Adrenal gland (tissue), 5 donors: Measurements from ENCODE around the gene CXorf38.

Experiments
- POLR2A ChIP-seq, 2 donors: fragments of 450-650 bp; IDR thresholded peaks; one replicate each; pipeline ENCODE4 v1.6.1; 2017; ENCODE audit warnings: antibody characterized with exemption in 2 of 2, mild to moderate bottlenecking in 2 of 2, moderate library complexity in 1 of 2
- TF ChIP-seq, protein P1 (sequence below), 6 experiments: fragments of 450-650 bp in 4 of 6; fragments of 200-600 bp in 2 of 6; sonication (generic) in 1 of 6; IDR thresholded peaks; 1 replicate in 5 of 6; 2 replicates in 1 of 6; pipeline versions ENCODE4 v1.5.1 to v1.8.0; 2016 to 2021; ENCODE audit warnings: antibody characterized with exemption in 6 of 6, mild to moderate bottlenecking in 2 of 6, moderate library complexity in 1 of 6
- donor health status: DM: no; HTN: no; CAD: no.

DNA sequence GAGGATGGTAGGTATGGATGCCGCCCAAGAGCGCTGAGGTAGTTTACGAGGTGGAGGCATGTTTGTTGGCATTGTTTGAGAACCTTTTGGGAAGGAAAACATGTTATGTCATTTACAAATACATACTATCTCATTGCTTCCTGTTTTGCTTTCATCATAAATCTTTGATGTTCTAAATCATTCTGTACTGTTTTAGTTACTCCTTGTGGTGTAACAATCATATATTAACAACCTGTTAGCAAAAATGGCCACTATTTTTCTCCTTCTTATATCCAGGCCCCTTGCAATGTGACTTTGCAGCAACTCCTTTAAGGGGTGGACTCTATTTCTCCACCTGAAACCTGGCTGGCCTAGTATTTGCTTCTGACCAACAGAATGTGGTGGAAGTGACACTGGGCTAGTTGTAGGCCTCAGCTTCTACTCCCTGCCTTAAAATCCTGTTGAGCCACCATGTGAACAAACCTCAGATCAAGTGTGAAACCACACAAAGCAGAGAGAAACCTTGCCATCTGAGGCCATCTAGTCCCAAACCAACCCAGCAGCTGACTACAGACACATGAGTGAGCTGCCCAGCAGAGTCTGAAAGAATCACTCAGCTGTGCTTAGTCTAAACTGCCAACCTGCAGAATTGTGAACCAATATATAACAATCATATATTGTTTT is 15.8 kb upstream of the CXorf38 start:
- no peak for TF ChIP-seq POLR2A (IDR thresholded peaks at IDR 0.05)
- TF ChIP-seq, protein P1, sequence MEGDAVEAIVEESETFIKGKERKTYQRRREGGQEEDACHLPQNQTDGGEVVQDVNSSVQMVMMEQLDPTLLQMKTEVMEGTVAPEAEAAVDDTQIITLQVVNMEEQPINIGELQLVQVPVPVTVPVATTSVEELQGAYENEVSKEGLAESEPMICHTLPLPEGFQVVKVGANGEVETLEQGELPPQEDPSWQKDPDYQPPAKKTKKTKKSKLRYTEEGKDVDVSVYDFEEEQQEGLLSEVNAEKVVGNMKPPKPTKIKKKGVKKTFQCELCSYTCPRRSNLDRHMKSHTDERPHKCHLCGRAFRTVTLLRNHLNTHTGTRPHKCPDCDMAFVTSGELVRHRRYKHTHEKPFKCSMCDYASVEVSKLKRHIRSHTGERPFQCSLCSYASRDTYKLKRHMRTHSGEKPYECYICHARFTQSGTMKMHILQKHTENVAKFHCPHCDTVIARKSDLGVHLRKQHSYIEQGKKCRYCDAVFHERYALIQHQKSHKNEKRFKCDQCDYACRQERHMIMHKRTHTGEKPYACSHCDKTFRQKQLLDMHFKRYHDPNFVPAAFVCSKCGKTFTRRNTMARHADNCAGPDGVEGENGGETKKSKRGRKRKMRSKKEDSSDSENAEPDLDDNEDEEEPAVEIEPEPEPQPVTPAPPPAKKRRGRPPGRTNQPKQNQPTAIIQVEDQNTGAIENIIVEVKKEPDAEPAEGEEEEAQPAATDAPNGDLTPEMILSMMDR (IDR thresholded peaks at IDR 0.05), result no peak
